Activated T-cell treated with anti-CD3 and anti-CD28 coated beads, Interleukin-2, amount 50 U/mL, for 4 hours (primary cell): ENCODE data around the gene RDH12. TPM values are rescaled to one million over a fixed set of nuclear protein-coding genes. Genes with fewer than 3 reads are reported as not detected.

ENCODE experiments used
- ATAC-seq, 2 donors: fragments of 200-7000 bp; cut with Tn5 transposase; one replicate each; pipeline ENCODE4 v1.10.0; 2021
- DNase-seq: peaks from one replicate; pipeline ENCODE4 v3.0.0-alpha.2; 2020
- H3K27me3 Mint-ChIP-seq: one replicate; pipeline ENCODE4 v1.8.0; 2021; ENCODE audit warnings: low read depth, mixed read lengths
- H3K36me3 Mint-ChIP-seq: one replicate; pipeline ENCODE4 v1.8.0; 2022; ENCODE audit warnings: mixed read lengths; ENCODE audit not compliant: insufficient read depth
- H3K4me1 Mint-ChIP-seq: one replicate; pipeline ENCODE4 v1.8.0; 2021; ENCODE audit warnings: low read depth, mixed read lengths
- H3K4me3 Mint-ChIP-seq: one replicate; pipeline ENCODE4 v1.8.0; 2021; ENCODE audit warnings: mild to moderate bottlenecking, moderate library complexity, mixed read lengths
- H3K9me3 Mint-ChIP-seq: one replicate; pipeline ENCODE4 v1.8.0; 2021; ENCODE audit warnings: mixed read lengths
- total RNA-seq, 3 donors: library from RNA; stranded (reverse); gene quantifications; one replicate each; pipeline ENCODE4 v1.2.1, GENCODE V29; 2021

RDH12 gene
- total RNA-seq, 3 donors from 2014 or later: 0.15 TPM; not detected in 2

GRCh38 chr14:67748312-67748711, 46.6 kb downstream of the RDH12 start:
- H3K27me3 Mint-ChIP-seq: no peaks in the 10 kb centered on the region
- ATAC-seq: no peak
- no peak for DNase-seq
- no peaks in the 10 kb centered on the region for H3K9me3 Mint-ChIP-seq
- H3K4me3 Mint-ChIP-seq: no peak overlapping the region
- peaks cover 53% of the 10 kb centered on the region for H3K36me3 Mint-ChIP-seq
- H3K4me1 Mint-ChIP-seq: peaks cover 2% of the 10 kb centered on the region

- Mint-ChIP-seq H3K36me3 (peaks cover 63% of the 10 kb centered on the region), H3K4me1 (peaks cover 2% of the 10 kb centered on the region), H3K9me3 (no peaks in the 10 kb centered on the region), H3K27me3 (no peaks in the 10 kb centered on the region), H3K4me3 (no peak overlapping the region)
- ATAC-seq (no peak), DNase-seq (no peak)
These were observed 47.8 kb downstream of the RDH12 start for GRCh38 chr14:67749341-67750084.

GRCh38 chr14:67756496-67756895, 54.8 kb downstream of the RDH12 start:
- DNase-seq (no peak), ATAC-seq (no peak)
- Mint-ChIP-seq H3K4me1 (no peaks in the 10 kb centered on the region), H3K27me3 (no peaks in the 10 kb centered on the region), H3K36me3 (peaks cover 47% of the 10 kb centered on the region), H3K9me3 (no peaks in the 10 kb centered on the region), H3K4me3 (no peak overlapping the region)

- H3K4me3 Mint-ChIP-seq: no peak overlapping the region
- H3K27me3 Mint-ChIP-seq: no peaks in the 10 kb centered on the region
- peaks cover 43% of the 10 kb centered on the region for H3K36me3 Mint-ChIP-seq
These were observed 55.5 kb downstream of the RDH12 start for GRCh38 chr14:67757175-67757574.

GRCh38 chr14:67759916-67760315, 58.2 kb downstream of the RDH12 start:
- no peak overlapping the region for H3K4me3 Mint-ChIP-seq
- no peak for ATAC-seq

More at GRCh38 chr14:67757175-67757574, 55.5 kb downstream of the RDH12 start:
- no peak for DNase-seq
- Mint-ChIP-seq H3K4me1 (no peaks in the 10 kb centered on the region), H3K9me3 (no peaks in the 10 kb centered on the region)
- ATAC-seq: no peak

GRCh38 chr14:67762051-67762450, 60.4 kb downstream of the RDH12 start:
- ATAC-seq (no peak), DNase-seq (no peak)
- H3K4me3 Mint-ChIP-seq: no peak overlapping the region
- H3K9me3 Mint-ChIP-seq: no peaks in the 10 kb centered on the region
- H3K4me1 Mint-ChIP-seq: no peaks in the 10 kb centered on the region
- H3K27me3 Mint-ChIP-seq: no peaks in the 10 kb centered on the region
- H3K36me3 Mint-ChIP-seq: peaks cover 34% of the 10 kb centered on the region

More at GRCh38 chr14:67759916-67760315, 58.2 kb downstream of the RDH12 start:
- Mint-ChIP-seq H3K9me3 (no peaks in the 10 kb centered on the region), H3K4me1 (no peaks in the 10 kb centered on the region), H3K36me3 (peaks cover 31% of the 10 kb centered on the region), H3K27me3 (no peaks in the 10 kb centered on the region)
- no peak for DNase-seq

GRCh38 chr14:67763158-67763822, 61.6 kb downstream of the RDH12 start:
- no peaks in the 10 kb centered on the region for H3K4me1 Mint-ChIP-seq
- H3K36me3 Mint-ChIP-seq: peaks cover 38% of the 10 kb centered on the region
- no peak overlapping the region for H3K4me3 Mint-ChIP-seq

GRCh38 chr14:67764496-67764895, 62.8 kb downstream of the RDH12 start:
- DNase-seq (no peak), ATAC-seq (no peak)
- Mint-ChIP-seq H3K4me1 (no peaks in the 10 kb centered on the region), H3K27me3 (no peaks in the 10 kb centered on the region), H3K36me3 (peaks cover 45% of the 10 kb centered on the region), H3K4me3 (no peak overlapping the region), H3K9me3 (no peaks in the 10 kb centered on the region)

More at GRCh38 chr14:67763158-67763822, 61.6 kb downstream of the RDH12 start:
- no peak for DNase-seq
- ATAC-seq: no peak
- Mint-ChIP-seq H3K27me3 (no peaks in the 10 kb centered on the region), H3K9me3 (no peaks in the 10 kb centered on the region)

GRCh38 chr14:67765192-67765834, 63.6 kb downstream of the RDH12 start:
- Mint-ChIP-seq H3K4me1 (no peaks in the 10 kb centered on the region), H3K4me3 (no peak overlapping the region), H3K36me3 (peaks cover 44% of the 10 kb centered on the region), H3K27me3 (no peaks in the 10 kb centered on the region), H3K9me3 (no peaks in the 10 kb centered on the region)
- ATAC-seq: no peak
- DNase-seq: no peak

- ATAC-seq (no peak), DNase-seq (no peak)
- H3K4me1 Mint-ChIP-seq: no peaks in the 10 kb centered on the region
- no peaks in the 10 kb centered on the region for H3K27me3 Mint-ChIP-seq
- H3K9me3 Mint-ChIP-seq: no peaks in the 10 kb centered on the region
- H3K36me3 Mint-ChIP-seq: peaks cover 44% of the 10 kb centered on the region
- H3K4me3 Mint-ChIP-seq: no peak overlapping the region
These were observed 64.5 kb downstream of the RDH12 start for GRCh38 chr14:67766035-67766680.

GRCh38 chr14:67768219-67768618, 66.5 kb downstream of the RDH12 start:
- no peak for ATAC-seq
- H3K9me3 Mint-ChIP-seq: no peaks in the 10 kb centered on the region
- peaks cover 54% of the 10 kb centered on the region for H3K36me3 Mint-ChIP-seq
- H3K4me1 Mint-ChIP-seq: no peaks in the 10 kb centered on the region
- H3K4me3 Mint-ChIP-seq: no peak overlapping the region
- no peak for DNase-seq
- H3K27me3 Mint-ChIP-seq: no peaks in the 10 kb centered on the region

- DNase-seq (no peak), ATAC-seq (no peak)
- Mint-ChIP-seq H3K4me3 (no peak overlapping the region), H3K36me3 (peaks cover 68% of the 10 kb centered on the region), H3K4me1 (no peaks in the 10 kb centered on the region), H3K27me3 (no peaks in the 10 kb centered on the region), H3K9me3 (no peaks in the 10 kb centered on the region)
These were observed 72.2 kb downstream of the RDH12 start for GRCh38 chr14:67773844-67774377.

GRCh38 chr14:67776653-67777322, 75.1 kb downstream of the RDH12 start:
- H3K4me1 Mint-ChIP-seq: no peaks in the 10 kb centered on the region
- no peaks in the 10 kb centered on the region for H3K27me3 Mint-ChIP-seq
- H3K4me3 Mint-ChIP-seq: no peak overlapping the region
- no peak for DNase-seq
- no peaks in the 10 kb centered on the region for H3K9me3 Mint-ChIP-seq
- H3K36me3 Mint-ChIP-seq: peaks cover 67% of the 10 kb centered on the region
- no peak for ATAC-seq

- Mint-ChIP-seq H3K9me3 (no peaks in the 10 kb centered on the region), H3K4me1 (no peaks in the 10 kb centered on the region), H3K27me3 (no peaks in the 10 kb centered on the region), H3K36me3 (peaks cover 73% of the 10 kb centered on the region), H3K4me3 (no peak overlapping the region)
- DNase-seq (no peak), ATAC-seq (no peak)
These were observed 77.1 kb downstream of the RDH12 start for GRCh38 chr14:67778792-67779191.
